Heart left ventricle (tissue), 13 donors: ENCODE measurements around the gene HGF.

Experiments
- POLR2A ChIP-seq, 2 donors: fragments of 450-650 bp; IDR thresholded peaks; one replicate each; pipeline ENCODE4 v1.6.1; 2017; ENCODE audit warnings: antibody characterized with exemption in 2 of 2, mild to moderate bottlenecking in 2 of 2, moderate library complexity in 2 of 2
- TF ChIP-seq, protein P1 (sequence below), 12 donors: fragments of 200-600 bp; sonication (generic) in 4 of 12; IDR thresholded peaks; one replicate each; pipeline versions ENCODE4 v1.5.0 to v1.8.0; 2018 to 2022; ENCODE audit warnings: antibody characterized with exemption in 12 of 12, mild to moderate bottlenecking in 5 of 12
- donor health status: ischemic (EF 13 %, LVEDD 7.1; RV severe dilation, severe dysfunction).
- donor health status: DM: no; HTN: yes; CAD: no.
- donor health status: DM: no; HTN: no; CAD: no.
- donor health status: ischemic (EF 25% LVEDD 6.9; RV normal size, moderate dysfunction).
- donor health status: ischemic (EF 25% LVEDD 5.7; RV mildly dilated, moderate dysfunction).
- donor health status: ischemic (EF 35%, LVEDD 5.7; RV mildly dilated, moderate dysfunction).
- donor health status: nonischemic (EF 11% LVEDD 7.7; RV severe dilation, severe dysfunction).
- donor health status: DM: yes; HTN: yes; CAD: no.
- donor health status: PGD.
- donor health status: ischemic (EF 29% LVEDD 5.4; RV normal size, mild dysfunction).
- donor health status: nonischemic (EF 23%, LVEDD 6.1; RV moderate dilation, normal function).

DNA sequence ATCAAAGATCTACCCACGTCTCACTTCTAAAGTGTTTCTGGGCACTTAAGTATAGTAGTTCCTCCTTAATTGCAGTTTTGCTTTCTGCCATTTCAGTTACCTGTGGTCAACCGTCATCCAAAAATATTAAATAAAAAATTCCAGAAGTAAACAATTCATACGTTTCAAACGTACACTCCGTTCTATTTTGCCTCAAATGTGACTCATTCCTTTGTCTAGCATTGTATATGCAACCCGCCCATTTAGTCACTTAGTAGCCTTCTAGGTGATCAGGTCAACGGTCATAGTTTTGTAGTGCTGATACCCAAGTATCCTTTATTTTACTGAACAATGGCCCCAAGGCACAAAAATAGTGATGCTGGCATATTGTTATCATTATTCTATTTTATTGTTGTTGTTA is 33.8 kb downstream of the HGF start:
- TF ChIP-seq, protein P1, sequence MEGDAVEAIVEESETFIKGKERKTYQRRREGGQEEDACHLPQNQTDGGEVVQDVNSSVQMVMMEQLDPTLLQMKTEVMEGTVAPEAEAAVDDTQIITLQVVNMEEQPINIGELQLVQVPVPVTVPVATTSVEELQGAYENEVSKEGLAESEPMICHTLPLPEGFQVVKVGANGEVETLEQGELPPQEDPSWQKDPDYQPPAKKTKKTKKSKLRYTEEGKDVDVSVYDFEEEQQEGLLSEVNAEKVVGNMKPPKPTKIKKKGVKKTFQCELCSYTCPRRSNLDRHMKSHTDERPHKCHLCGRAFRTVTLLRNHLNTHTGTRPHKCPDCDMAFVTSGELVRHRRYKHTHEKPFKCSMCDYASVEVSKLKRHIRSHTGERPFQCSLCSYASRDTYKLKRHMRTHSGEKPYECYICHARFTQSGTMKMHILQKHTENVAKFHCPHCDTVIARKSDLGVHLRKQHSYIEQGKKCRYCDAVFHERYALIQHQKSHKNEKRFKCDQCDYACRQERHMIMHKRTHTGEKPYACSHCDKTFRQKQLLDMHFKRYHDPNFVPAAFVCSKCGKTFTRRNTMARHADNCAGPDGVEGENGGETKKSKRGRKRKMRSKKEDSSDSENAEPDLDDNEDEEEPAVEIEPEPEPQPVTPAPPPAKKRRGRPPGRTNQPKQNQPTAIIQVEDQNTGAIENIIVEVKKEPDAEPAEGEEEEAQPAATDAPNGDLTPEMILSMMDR (IDR thresholded peaks at IDR 0.05): no peak
- no peak for TF ChIP-seq POLR2A (IDR thresholded peaks at IDR 0.05)
